H1 (cell line): ENCODE data around the gene FHOD1. TPM values are rescaled to one million over a fixed set of nuclear protein-coding genes. Genes with fewer than 3 reads are reported as not detected.

Experiments used
- ATF3 ChIP-seq: IDR thresholded peaks from 2 replicates; pipeline ENCODE4 v1.6.1; 2011; ENCODE audit warnings: low read depth, mild to moderate bottlenecking, low read length; ENCODE audit not compliant: insufficient read depth
- CREB1 ChIP-seq: IDR thresholded peaks from 2 replicates; pipeline ENCODE4 v1.6.1; 2012; ENCODE audit warnings: inconsistent platforms
- CTCF ChIP-seq, 3 experiments: IDR thresholded peaks; 1 replicate in 2 of 3; 2 replicates in 1 of 3; pipeline versions ENCODE4 v1.5.1 to v1.6.1; 2011; ENCODE audit warnings: low read length in 3 of 3, mild to moderate bottlenecking in 3 of 3, inconsistent platforms in 2 of 3, low read depth in 1 of 3, moderate library complexity in 1 of 3; ENCODE audit not compliant: insufficient read depth in 1 of 3; ENCODE audit errors: control extremely low read depth in 1 of 3
- RBBP5 ChIP-seq: IDR thresholded peaks from 2 replicates; pipeline ENCODE4 v1.7.1; 2012; ENCODE audit warnings: low read depth, mild to moderate bottlenecking, inconsistent platforms, low read length, moderate library complexity, borderline replicate concordance
- TAF7 ChIP-seq: optimal IDR thresholded peaks from 2 replicates; pipeline ENCODE3; 2011; ENCODE audit warnings: low read depth, mild to moderate bottlenecking, inconsistent platforms, low read length, moderate library complexity, borderline replicate concordance
- TBP ChIP-seq: IDR thresholded peaks from 2 replicates; pipeline ENCODE4 v1.6.1; 2011; ENCODE audit warnings: low read depth, low read length, improper control_type of control experiment
- polyA plus RNA-seq, 7 experiments: library from polyadenylated mRNA; depleted of rRNA in 3 of 7; stranded (reverse) in 5 of 7; unstranded in 2 of 7; fragments of >200 nt in 5 of 7; fragments of 200-250 nt in 2 of 7; gene quantifications; 1 replicate in 5 of 7; 2 replicates in 1 of 7; 4 replicates in 1 of 7; pipeline versions ENCODE4 v1.2.1 to v1.2.3, GENCODE V29; 2011 to 2013; ENCODE audit warnings: missing spikeins in 2 of 7, mixed read lengths in 2 of 7
- total RNA-seq: library from RNA; stranded (reverse); fragmentation: NEBNext Ultra II Directional; extraction: Animal tissue kit (Norgen Biotek cat#: 25700); gene quantifications from 2 replicates; pipeline ENCODE4 v1.2.1, GENCODE V29; 2021

The FHOD1 gene
- total and polyA plus RNA-seq, 2 of the 8 experiments (the other 6 are each of a cell fraction or from before 2014, with no cell fraction given), result 31.3 to 60.7 TPM

GRCh38 chr16:67238278-67238575, 9.1 kb downstream of the FHOD1 start (continued):
- TF ChIP-seq CTCF (IDR thresholded peaks at IDR 0.05; ENCODE audit: control extremely low read depth in 1 of 3, insufficient read depth in 1 of 3, low read depth in 1 of 3, low read length in 3 of 3) (no peak), TAF7 (no peak), TBP (no peak), ATF3 (no peak), CREB1 (no peak), RBBP5 (no peak)
- TF ChIP-seq, all 59 proteins: peak for 0
